Panc1 (cell line): Measurements from ENCODE around the gene NUP93.

ENCODE experiments used
- POLR2AphosphoS5 ChIP-seq: IDR thresholded peaks from 2 replicates; pipeline ENCODE4 v1.6.1; 2012; ENCODE audit warnings: mild to moderate bottlenecking, low read depth, low read length, moderate library complexity
- SIN3A ChIP-seq: IDR thresholded peaks from 2 replicates; pipeline ENCODE4 v1.6.1; 2012; ENCODE audit warnings: low read depth, mild to moderate bottlenecking, low read length, moderate library complexity, borderline replicate concordance; ENCODE audit not compliant: insufficient read depth
- TF ChIP-seq, protein P1 (sequence below): fragments of 450-650 bp; IDR thresholded peaks from 2 replicates; pipeline ENCODE4 v1.5.1; 2017; ENCODE audit warnings: mild to moderate bottlenecking
- TF ChIP-seq, protein P2 (sequence below), 2 experiments: IDR thresholded peaks; 2 replicates each; pipeline ENCODE4 v1.6.1; 2011 to 2012; ENCODE audit warnings: low read depth in 2 of 2, control low read depth in 1 of 2, low read length in 1 of 2, mild to moderate bottlenecking in 1 of 2, moderate library complexity in 1 of 2; ENCODE audit not compliant: insufficient read depth in 1 of 2

DNA sequence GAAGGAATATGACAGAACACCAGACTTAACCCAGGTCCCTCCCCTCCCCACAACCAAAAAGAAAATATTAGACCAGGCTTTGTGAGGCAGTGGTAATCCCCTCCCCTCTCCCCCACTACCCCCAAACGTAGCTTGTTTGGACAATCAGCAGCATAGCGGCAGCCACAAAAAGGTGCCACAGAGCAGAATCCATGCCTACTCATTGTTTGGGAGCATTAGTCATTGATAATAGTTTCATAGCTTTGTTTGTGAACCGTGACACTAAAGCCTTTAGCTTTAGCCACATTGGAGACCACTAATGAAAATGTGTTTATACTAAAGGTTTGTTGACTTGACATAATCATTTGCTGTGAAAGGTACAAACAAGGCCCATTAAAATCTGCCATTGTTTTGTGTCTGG is 65.1 kb downstream of the NUP93 start:
- TF ChIP-seq POLR2AphosphoS5 (no peak), SIN3A (no peak)
- TF ChIP-seq, protein P1, sequence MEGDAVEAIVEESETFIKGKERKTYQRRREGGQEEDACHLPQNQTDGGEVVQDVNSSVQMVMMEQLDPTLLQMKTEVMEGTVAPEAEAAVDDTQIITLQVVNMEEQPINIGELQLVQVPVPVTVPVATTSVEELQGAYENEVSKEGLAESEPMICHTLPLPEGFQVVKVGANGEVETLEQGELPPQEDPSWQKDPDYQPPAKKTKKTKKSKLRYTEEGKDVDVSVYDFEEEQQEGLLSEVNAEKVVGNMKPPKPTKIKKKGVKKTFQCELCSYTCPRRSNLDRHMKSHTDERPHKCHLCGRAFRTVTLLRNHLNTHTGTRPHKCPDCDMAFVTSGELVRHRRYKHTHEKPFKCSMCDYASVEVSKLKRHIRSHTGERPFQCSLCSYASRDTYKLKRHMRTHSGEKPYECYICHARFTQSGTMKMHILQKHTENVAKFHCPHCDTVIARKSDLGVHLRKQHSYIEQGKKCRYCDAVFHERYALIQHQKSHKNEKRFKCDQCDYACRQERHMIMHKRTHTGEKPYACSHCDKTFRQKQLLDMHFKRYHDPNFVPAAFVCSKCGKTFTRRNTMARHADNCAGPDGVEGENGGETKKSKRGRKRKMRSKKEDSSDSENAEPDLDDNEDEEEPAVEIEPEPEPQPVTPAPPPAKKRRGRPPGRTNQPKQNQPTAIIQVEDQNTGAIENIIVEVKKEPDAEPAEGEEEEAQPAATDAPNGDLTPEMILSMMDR: no peak
- TF ChIP-seq, protein P2, sequence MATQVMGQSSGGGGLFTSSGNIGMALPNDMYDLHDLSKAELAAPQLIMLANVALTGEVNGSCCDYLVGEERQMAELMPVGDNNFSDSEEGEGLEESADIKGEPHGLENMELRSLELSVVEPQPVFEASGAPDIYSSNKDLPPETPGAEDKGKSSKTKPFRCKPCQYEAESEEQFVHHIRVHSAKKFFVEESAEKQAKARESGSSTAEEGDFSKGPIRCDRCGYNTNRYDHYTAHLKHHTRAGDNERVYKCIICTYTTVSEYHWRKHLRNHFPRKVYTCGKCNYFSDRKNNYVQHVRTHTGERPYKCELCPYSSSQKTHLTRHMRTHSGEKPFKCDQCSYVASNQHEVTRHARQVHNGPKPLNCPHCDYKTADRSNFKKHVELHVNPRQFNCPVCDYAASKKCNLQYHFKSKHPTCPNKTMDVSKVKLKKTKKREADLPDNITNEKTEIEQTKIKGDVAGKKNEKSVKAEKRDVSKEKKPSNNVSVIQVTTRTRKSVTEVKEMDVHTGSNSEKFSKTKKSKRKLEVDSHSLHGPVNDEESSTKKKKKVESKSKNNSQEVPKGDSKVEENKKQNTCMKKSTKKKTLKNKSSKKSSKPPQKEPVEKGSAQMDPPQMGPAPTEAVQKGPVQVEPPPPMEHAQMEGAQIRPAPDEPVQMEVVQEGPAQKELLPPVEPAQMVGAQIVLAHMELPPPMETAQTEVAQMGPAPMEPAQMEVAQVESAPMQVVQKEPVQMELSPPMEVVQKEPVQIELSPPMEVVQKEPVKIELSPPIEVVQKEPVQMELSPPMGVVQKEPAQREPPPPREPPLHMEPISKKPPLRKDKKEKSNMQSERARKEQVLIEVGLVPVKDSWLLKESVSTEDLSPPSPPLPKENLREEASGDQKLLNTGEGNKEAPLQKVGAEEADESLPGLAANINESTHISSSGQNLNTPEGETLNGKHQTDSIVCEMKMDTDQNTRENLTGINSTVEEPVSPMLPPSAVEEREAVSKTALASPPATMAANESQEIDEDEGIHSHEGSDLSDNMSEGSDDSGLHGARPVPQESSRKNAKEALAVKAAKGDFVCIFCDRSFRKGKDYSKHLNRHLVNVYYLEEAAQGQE (IDR thresholded peaks at IDR 0.05; ENCODE audit: insufficient read depth in 1 of 2, low read depth in 2 of 2, low read length in 1 of 2): no peak
